Measurements from ENCODE around the gene SMIM32.

DNA sequence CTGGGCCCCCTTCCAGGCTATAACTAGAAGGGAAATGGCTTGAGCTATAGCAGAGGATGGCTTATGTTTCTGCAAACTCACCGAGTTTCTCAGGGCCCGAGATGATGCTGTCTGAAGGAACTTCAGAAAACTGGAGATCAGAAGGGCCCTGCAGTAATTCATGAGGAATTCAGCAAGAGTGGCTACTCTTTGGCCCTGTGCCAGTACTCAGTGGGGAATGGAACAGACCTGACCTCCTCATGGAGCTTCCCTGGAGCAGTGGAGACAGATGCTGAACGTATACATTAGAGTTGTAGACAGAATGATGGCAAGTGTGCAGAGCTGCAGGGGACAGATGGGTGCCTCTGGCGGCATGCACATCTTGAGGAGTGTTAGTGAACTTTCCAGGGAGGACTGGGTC, 17.3 kb upstream of the SMIM32 start:
- TF ChIP-seq CTCF (IDR thresholded peaks at IDR 0.05): no peak
- TF ChIP-seq EZH2phosphoT487 (IDR thresholded peaks at IDR 0.05): no peak
- no peak for TF ChIP-seq EZH2 (IDR thresholded peaks at IDR 0.05)

Measured in neural progenitor cell (in vitro differentiated cells).